NB4 (cell line): ENCODE measurements around the gene GNG14.

ENCODE experiments used
- MYC ChIP-seq: IDR thresholded peaks from 2 replicates; pipeline ENCODE4 v1.6.1; 2011; ENCODE audit warnings: low read depth, low read length
- POLR2A ChIP-seq: IDR thresholded peaks from 2 replicates; pipeline ENCODE4 v1.6.1; 2011; ENCODE audit warnings: mild to moderate bottlenecking; ENCODE audit not compliant: insufficient read length; ENCODE audit errors: extremely low read depth
- TF ChIP-seq, protein P1 (sequence below): IDR thresholded peaks from one replicate; pipeline ENCODE4 v1.5.1; 2012; ENCODE audit warnings: low read depth, low read length

DNA sequence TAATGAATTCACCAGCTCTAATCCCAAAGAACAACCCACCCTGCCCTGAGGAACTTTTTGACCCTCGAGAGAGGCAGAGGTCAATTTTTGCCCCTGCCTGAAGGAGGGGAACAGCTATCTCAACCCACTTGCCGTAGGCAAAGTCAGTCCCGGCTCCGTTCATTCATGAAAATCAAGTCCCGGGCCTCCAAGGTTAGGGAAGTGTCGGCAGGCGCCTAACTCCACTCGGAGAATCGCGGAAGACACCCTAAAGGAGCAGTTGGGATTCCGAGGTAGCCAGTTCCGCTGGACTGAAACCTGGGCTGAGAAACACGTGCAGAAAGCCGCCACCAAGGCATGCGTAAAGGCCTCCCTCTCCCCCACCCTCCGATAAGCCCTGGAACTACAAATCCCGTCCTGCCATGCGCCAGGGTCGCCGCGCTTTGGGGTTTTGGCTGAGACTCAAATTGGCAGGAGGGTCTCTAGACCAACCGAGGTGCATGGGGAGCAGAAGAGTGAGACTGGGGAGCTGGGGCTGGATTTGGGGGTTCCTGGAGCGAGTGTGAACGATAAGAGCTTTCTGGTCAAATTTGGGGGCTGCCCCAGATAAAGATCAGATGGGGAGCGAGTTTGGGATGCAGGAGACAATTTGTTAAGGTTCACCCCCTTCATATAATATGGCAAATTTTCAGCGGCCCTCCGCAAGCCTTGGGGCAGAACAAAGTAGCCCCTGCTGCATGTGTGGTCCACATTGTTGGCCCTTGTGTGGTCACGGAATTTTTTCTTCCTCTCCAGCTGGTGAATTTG lies 36.0 kb downstream of the GNG14 start, which contains the start of gene TNPO2:
- TF ChIP-seq POLR2A (peak; percentile 72), MYC (peak; percentile 99)
- TF ChIP-seq, protein P1, sequence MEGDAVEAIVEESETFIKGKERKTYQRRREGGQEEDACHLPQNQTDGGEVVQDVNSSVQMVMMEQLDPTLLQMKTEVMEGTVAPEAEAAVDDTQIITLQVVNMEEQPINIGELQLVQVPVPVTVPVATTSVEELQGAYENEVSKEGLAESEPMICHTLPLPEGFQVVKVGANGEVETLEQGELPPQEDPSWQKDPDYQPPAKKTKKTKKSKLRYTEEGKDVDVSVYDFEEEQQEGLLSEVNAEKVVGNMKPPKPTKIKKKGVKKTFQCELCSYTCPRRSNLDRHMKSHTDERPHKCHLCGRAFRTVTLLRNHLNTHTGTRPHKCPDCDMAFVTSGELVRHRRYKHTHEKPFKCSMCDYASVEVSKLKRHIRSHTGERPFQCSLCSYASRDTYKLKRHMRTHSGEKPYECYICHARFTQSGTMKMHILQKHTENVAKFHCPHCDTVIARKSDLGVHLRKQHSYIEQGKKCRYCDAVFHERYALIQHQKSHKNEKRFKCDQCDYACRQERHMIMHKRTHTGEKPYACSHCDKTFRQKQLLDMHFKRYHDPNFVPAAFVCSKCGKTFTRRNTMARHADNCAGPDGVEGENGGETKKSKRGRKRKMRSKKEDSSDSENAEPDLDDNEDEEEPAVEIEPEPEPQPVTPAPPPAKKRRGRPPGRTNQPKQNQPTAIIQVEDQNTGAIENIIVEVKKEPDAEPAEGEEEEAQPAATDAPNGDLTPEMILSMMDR = no peak
